ENCODE measurements around the gene CNOT9. TPM values are rescaled to one million over a fixed set of nuclear protein-coding genes. Genes with fewer than 3 reads are reported as not detected.

CNOT9 gene
- total RNA-seq, 1 experiment from 2014 or later: 65.7 TPM

DNA sequence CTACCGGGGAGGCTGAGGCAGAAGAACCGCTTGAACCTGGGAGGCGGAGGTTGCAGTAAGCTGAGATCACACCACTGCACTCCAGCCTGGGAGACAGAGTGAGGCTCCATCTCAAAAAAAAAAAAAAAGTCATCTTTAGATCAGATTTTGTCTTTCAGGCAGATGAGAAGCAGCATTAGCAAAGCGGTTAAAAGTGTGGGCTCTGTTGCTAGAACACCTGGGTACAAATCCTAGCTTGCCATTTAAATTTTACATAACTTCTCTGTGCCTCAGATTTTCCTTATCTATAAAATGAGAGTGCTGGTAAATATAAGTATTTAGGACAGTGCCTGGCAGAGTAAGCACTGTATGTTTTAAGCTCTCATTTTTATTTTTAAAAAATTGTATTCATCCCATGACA lies 8.2 kb downstream of the CNOT9 start:
- H3K4me3 ChIP-seq (replicated peaks in 1 of 2; ENCODE audit: low read depth in 1 of 2, low read length in 2 of 2): no peak overlapping the region
- DNase-seq (ENCODE audit: low read depth, low spot score): no peak
- H3K27me3 ChIP-seq (ENCODE audit: insufficient read depth, low read length): no peaks in the 10 kb centered on the region
- ATAC-seq: no peak
- H3K4me2 ChIP-seq (ENCODE audit: low read length): no peak overlapping the region
- no peak overlapping the region for H3K9ac ChIP-seq (ENCODE audit: low read length)
- H2AFZ ChIP-seq (ENCODE audit: low read depth, low read length, poor library complexity, severe bottlenecking): no peak overlapping the region
- BruUV-seq (replicated peaks): no TSS peak
- H4K20me1 ChIP-seq (ENCODE audit: insufficient read depth): no peaks in the 10 kb centered on the region
- TF ChIP-seq ZFX (IDR thresholded peaks at IDR 0.05): no peak
- TF ChIP-seq FOSL1 (IDR thresholded peaks at IDR 0.05; ENCODE audit: low read depth): no peak
- no peak for TF ChIP-seq SIN3A (IDR thresholded peaks at IDR 0.05; ENCODE audit: low read depth)
- TF ChIP-seq, protein P1, sequence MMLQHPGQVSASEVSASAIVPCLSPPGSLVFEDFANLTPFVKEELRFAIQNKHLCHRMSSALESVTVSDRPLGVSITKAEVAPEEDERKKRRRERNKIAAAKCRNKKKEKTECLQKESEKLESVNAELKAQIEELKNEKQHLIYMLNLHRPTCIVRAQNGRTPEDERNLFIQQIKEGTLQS (IDR thresholded peaks at IDR 0.05): no peak
- TF ChIP-seq, protein P2, sequence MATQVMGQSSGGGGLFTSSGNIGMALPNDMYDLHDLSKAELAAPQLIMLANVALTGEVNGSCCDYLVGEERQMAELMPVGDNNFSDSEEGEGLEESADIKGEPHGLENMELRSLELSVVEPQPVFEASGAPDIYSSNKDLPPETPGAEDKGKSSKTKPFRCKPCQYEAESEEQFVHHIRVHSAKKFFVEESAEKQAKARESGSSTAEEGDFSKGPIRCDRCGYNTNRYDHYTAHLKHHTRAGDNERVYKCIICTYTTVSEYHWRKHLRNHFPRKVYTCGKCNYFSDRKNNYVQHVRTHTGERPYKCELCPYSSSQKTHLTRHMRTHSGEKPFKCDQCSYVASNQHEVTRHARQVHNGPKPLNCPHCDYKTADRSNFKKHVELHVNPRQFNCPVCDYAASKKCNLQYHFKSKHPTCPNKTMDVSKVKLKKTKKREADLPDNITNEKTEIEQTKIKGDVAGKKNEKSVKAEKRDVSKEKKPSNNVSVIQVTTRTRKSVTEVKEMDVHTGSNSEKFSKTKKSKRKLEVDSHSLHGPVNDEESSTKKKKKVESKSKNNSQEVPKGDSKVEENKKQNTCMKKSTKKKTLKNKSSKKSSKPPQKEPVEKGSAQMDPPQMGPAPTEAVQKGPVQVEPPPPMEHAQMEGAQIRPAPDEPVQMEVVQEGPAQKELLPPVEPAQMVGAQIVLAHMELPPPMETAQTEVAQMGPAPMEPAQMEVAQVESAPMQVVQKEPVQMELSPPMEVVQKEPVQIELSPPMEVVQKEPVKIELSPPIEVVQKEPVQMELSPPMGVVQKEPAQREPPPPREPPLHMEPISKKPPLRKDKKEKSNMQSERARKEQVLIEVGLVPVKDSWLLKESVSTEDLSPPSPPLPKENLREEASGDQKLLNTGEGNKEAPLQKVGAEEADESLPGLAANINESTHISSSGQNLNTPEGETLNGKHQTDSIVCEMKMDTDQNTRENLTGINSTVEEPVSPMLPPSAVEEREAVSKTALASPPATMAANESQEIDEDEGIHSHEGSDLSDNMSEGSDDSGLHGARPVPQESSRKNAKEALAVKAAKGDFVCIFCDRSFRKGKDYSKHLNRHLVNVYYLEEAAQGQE (IDR thresholded peaks at IDR 0.05; ENCODE audit: low read depth): no peak
- no peak for TF ChIP-seq ZNF274 (IDR thresholded peaks at IDR 0.05; ENCODE audit: low read depth, low read length)
- no peak for TF ChIP-seq ELF1 (IDR thresholded peaks at IDR 0.05; ENCODE audit: borderline replicate concordance, low read depth)
- TF ChIP-seq EGR1 (IDR thresholded peaks at IDR 0.05; ENCODE audit: low read depth): no peak
- TF ChIP-seq POLR2A (IDR thresholded peaks at IDR 0.05; ENCODE audit: borderline replicate concordance, extremely low read depth, insufficient read depth, insufficient read length): no peak
- TF ChIP-seq EZH2phosphoT487 (IDR thresholded peaks at IDR 0.05; ENCODE audit: borderline replicate concordance): no peak
- peaks cover 94% of the 10 kb centered on the region for H3K79me2 ChIP-seq (ENCODE audit: insufficient read depth, low read length)
- H3K36me3 ChIP-seq (ENCODE audit: control insufficient read depth in 1 of 2, insufficient read depth in 2 of 2, low read length in 2 of 2): peaks cover 14 to 15% of the 10 kb centered on the region in 2 experiments
- ChIA-PET POLR2A (no interaction called here), RAD21 (ENCODE audit: low non-redundant PET in 1 of 2, low total read pairs in 2 of 2, uncharacterized antibody in 2 of 2, unreplicated experiment in 2 of 2) (no interaction called here), CTCF (interaction anchor here (0.7 kb wide), 1 partner anchor 24 kb away, joined by 3 read pairs; no protein-coding TSS in a partner anchor)
- no peaks in the 10 kb centered on the region for H3K9me3 ChIP-seq (ENCODE audit: control insufficient read depth in 1 of 2, insufficient read depth in 1 of 2, low read depth in 1 of 2, low read length in 2 of 2)
- no peaks in the 10 kb centered on the region for H3K9me2 ChIP-seq (ENCODE audit: insufficient read depth)
- intact Hi-C loops (cut with micrococcal nuclease): no loop called here
- H3K27ac ChIP-seq (ENCODE audit: low read depth, low read length): no peak overlapping the region
- no peaks in the 10 kb centered on the region for H3K4me1 ChIP-seq (ENCODE audit: control insufficient read depth in 1 of 2, insufficient read depth in 2 of 2, low read length in 2 of 2)
